ENCODE measurements around the gene ME1. TPM values are rescaled to one million over a fixed set of nuclear protein-coding genes. Genes with fewer than 3 reads are reported as not detected.
"Not testable (repeated sequence)": the region's sequence is repeated elsewhere in the genome, so short reads cannot be mapped to it uniquely, and the experiment has no call there.

The ME1 gene
- total RNA-seq, 1 donor: 39.7 TPM

- DNase-seq (ENCODE audit: low read depth): no peak
- TF ChIP-seq CTCF (IDR thresholded peaks at IDR 0.05; ENCODE audit: insufficient read depth, low read depth, low read length): no peak
- H3K4me3 ChIP-seq (ENCODE audit: low read depth, low read length): no peak overlapping the region
Measured at GRCh38 chr6:83199173-83199862, 231.5 kb downstream of the ME1 start.

GRCh38 chr6:83198486-83199172 lies 232.2 kb downstream of the ME1 start:
- no peak for TF ChIP-seq CTCF (IDR thresholded peaks at IDR 0.05; ENCODE audit: insufficient read depth, low read depth, low read length)

GRCh38 chr6:83193747-83194566 lies 236.9 kb downstream of the ME1 start:
- no peak for TF ChIP-seq CTCF (IDR thresholded peaks at IDR 0.05; ENCODE audit: insufficient read depth, low read depth, low read length)
- peak; percentile 25 for DNase-seq (ENCODE audit: low read depth)
- peak overlapping the region; percentile 90 for H3K4me3 ChIP-seq (ENCODE audit: low read depth, low read length)

More at GRCh38 chr6:83198486-83199172, 232.2 kb downstream of the ME1 start:
- DNase-seq (ENCODE audit: low read depth): no peak
- H3K4me3 ChIP-seq (ENCODE audit: low read depth, low read length): no peak overlapping the region

- peak; percentile 92 for DNase-seq (ENCODE audit: low read depth)
- peak within 1 kb of the TSS; percentile 90 for H3K4me3 ChIP-seq (ENCODE audit: low read depth, low read length)
- no peak for TF ChIP-seq CTCF (IDR thresholded peaks at IDR 0.05; ENCODE audit: insufficient read depth, low read depth, low read length)
Measured at GRCh38 chr6:83192871-83193746, 237.7 kb downstream of the ME1 start, which contains the start of the genes PGM3 and RWDD2A. TSS of gene PGM3 (minus strand) at chr6:83193265. CDS start at chr6:83191012, 2,253 bp downstream. TSS of gene RWDD2A (plus strand) at chr6:83193357. CDS start at chr6:83194452, 1,095 bp downstream.

- no peak for TF ChIP-seq CTCF (IDR thresholded peaks at IDR 0.05; ENCODE audit: insufficient read depth, low read depth, low read length)
- peak; percentile 27 for DNase-seq (ENCODE audit: low read depth)
- peak overlapping the region; percentile 90 for H3K4me3 ChIP-seq (ENCODE audit: low read depth, low read length)
Measured at GRCh38 chr6:83192456-83192855, 238.4 kb downstream of the ME1 start.

GRCh38 chr6:83191974-83192373 lies 238.9 kb downstream of the ME1 start:
- peak overlapping the region; percentile 90 for H3K4me3 ChIP-seq (ENCODE audit: low read depth, low read length)
- not testable (repeated sequence) for DNase-seq (ENCODE audit: low read depth)
